ENCODE measurements around the gene GLIPR1L2.
A peak's percentile ranks its signal among the peaks of the same experiment; 100 is the strongest.

The GLIPR1L2 gene

GRCh38 chr12:75479963-75480461, 89.1 kb downstream of the GLIPR1L2 start:
- no peak for DNase-seq

GRCh38 chr12:75480469-75480949, 89.6 kb downstream of the GLIPR1L2 start, which contains the start of gene GLIPR1:
GLIPR1 (plus strand) TSS chr12:75480755; CDS start chr12:75480881, 126 bp downstream.
- peak; percentile 61 for DNase-seq

GRCh38 chr12:75481013-75481705, 90.3 kb downstream of the GLIPR1L2 start:
- DNase-seq: no peak

- DNase-seq: no peak
These were observed 90.9 kb downstream of the GLIPR1L2 start for GRCh38 chr12:75481774-75482173.

All from activated CD4-positive, alpha-beta T cell treated with anti-CD3 and anti-CD28 coated beads for 1 hour (primary cell).